K562 (cell line): ENCODE data around the gene IRF1. TPM values are rescaled to one million over a fixed set of nuclear protein-coding genes. Genes with fewer than 3 reads are reported as not detected.
A peak's percentile ranks its signal among the peaks of the same experiment; 100 is the strongest.

Experiments used
- FOXJ3 ChIP-seq: sonication (generic); formaldehyde crosslinking; IDR thresholded peaks from 2 replicates; pipeline ENCODE4 v1.4.0; 2020; ENCODE audit warnings: mild to moderate bottlenecking, missing genetic modification reagents
- KDM2B ChIP-seq: fragments of 250-450 bp; sonication (Bioruptor Pico); IDR thresholded peaks from 2 replicates; pipeline ENCODE4 v1.8.0; 2021; ENCODE audit warnings: mild to moderate bottlenecking, moderate library complexity
- MAX ChIP-seq: sonication (generic); formaldehyde crosslinking; IDR thresholded peaks from 2 replicates; pipeline ENCODE4 v1.9.0; 2022; ENCODE audit warnings: mild to moderate bottlenecking, missing genetic modification reagents
- NONO ChIP-seq, 2 experiments: fragments of 200-400 bp in 1 of 2; fragments of 450-650 bp in 1 of 2; formaldehyde crosslinking in 1 of 2; IDR thresholded peaks; 2 replicates each; pipeline ENCODE4 v1.6.1; 2017; ENCODE audit warnings: low read depth in 2 of 2, mild to moderate bottlenecking in 2 of 2, moderate library complexity in 2 of 2, low read length in 1 of 2
- NRF1 ChIP-seq, 2 experiments: fragments of 450-650 bp; IDR thresholded peaks in 1 of 2; conservative IDR thresholded peaks in 1 of 2; 2 replicates each; pipeline ENCODE4 v1.6.1; 2014; ENCODE audit warnings: mild to moderate bottlenecking in 2 of 2
- RAD21 ChIP-seq, 2 experiments: fragments of 250-450 bp in 1 of 2; fragments of 450-650 bp in 1 of 2; sonication (Bioruptor Pico) in 1 of 2; formaldehyde crosslinking in 1 of 2; IDR thresholded peaks in 1 of 2; conservative IDR thresholded peaks in 1 of 2; 2 replicates each; pipeline versions ENCODE4 v1.4.0 to v1.8.0; 2020 to 2022; ENCODE audit warnings: mild to moderate bottlenecking in 2 of 2, moderate library complexity in 1 of 2
- RB1 ChIP-seq: fragments of 450-650 bp; IDR thresholded peaks from 2 replicates; pipeline ENCODE4 v1.6.1; 2017; ENCODE audit warnings: low read depth, mild to moderate bottlenecking
- RNF2 ChIP-seq: sonication (generic); IDR thresholded peaks from 2 replicates; pipeline ENCODE4 v1.6.1; 2016
- SAFB ChIP-seq: fragments of 200-400 bp; formaldehyde crosslinking; IDR thresholded peaks from 2 replicates; pipeline ENCODE4 v1.6.1; 2017; ENCODE audit warnings: low read depth, low read length, borderline replicate concordance
- SRSF3 ChIP-seq: fragments of 200-400 bp; formaldehyde crosslinking; IDR thresholded peaks from 2 replicates; pipeline ENCODE4 v1.6.1; 2016; ENCODE audit warnings: mild to moderate bottlenecking, low read length, moderate library complexity; ENCODE audit not compliant: insufficient read depth
- XRCC5 ChIP-seq: fragments of 200-400 bp; formaldehyde crosslinking; IDR thresholded peaks from 2 replicates; pipeline ENCODE4 v1.6.1; 2017; ENCODE audit warnings: low read depth, mild to moderate bottlenecking, low read length
- ZEB2 ChIP-seq: fragments of 450-650 bp; IDR thresholded peaks from 2 replicates; pipeline ENCODE4 v1.6.1; 2016
- ZNF146 ChIP-seq: IDR thresholded peaks from one replicate; pipeline ENCODE4 v1.6.1; 2018; ENCODE audit warnings: missing compliant biosample characterization; ENCODE audit not compliant: unreplicated experiment
- ZNF511 ChIP-seq: sonication (generic); formaldehyde crosslinking; IDR thresholded peaks from 2 replicates; pipeline ENCODE4 v1.8.0; 2022; ENCODE audit warnings: mild to moderate bottlenecking, missing genetic modification reagents
- polyA plus RNA-seq, 8 experiments: library from polyadenylated mRNA; depleted of rRNA in 4 of 8; stranded (reverse) in 5 of 8; unstranded in 3 of 8; fragments of >200 nt; fragmentation: Nextera tagmentation in 2 of 8; fragmentation: Illumina TruSeq in 1 of 8; extraction: Ambion mirVana in 2 of 8; extraction: Trizol in 1 of 8; gene quantifications; 2 replicates each; pipeline versions ENCODE4 v1.2.1 to v1.2.3, GENCODE V29; 2011 to 2014; ENCODE audit warnings: inconsistent platforms in 1 of 8, missing spikeins in 1 of 8
- total RNA-seq, 7 experiments: library from RNA; depleted of rRNA in 6 of 7; stranded (reverse); fragments of >200 nt in 6 of 7; fragmentation: Illumina TruSeq in 2 of 7; extraction: Trizol in 2 of 7; gene quantifications; 2 replicates each; pipeline versions ENCODE4 v1.2.1 to v1.2.3, GENCODE V29; 2011 to 2021; ENCODE audit warnings: low replicate concordance in 1 of 7
- TF ChIP-seq, protein P1 (sequence below), 3 experiments: IDR thresholded peaks in 2 of 3; conservative IDR thresholded peaks in 1 of 3; 2 replicates each; pipeline ENCODE4 v1.5.1; 2011 to 2012; ENCODE audit warnings: low read length in 3 of 3, mild to moderate bottlenecking in 3 of 3, control low read depth in 2 of 3, improper control_type of control experiment in 1 of 3, inconsistent platforms in 1 of 3, low read depth in 1 of 3, mixed read lengths in 1 of 3, moderate library complexity in 1 of 3; ENCODE audit not compliant: insufficient read depth in 2 of 3
- TF ChIP-seq, protein P2 (sequence below): fragments of 200-800 bp; sonication (Bioruptor generic); IDR thresholded peaks from 2 replicates; pipeline ENCODE4 v1.6.1; 2016; ENCODE audit warnings: missing genetic modification characterization, missing compliant biosample characterization
- TF ChIP-seq, protein P3 (sequence below): IDR thresholded peaks from 2 replicates; pipeline ENCODE4 v1.6.1; 2014; ENCODE audit warnings: antibody characterized with exemption

The IRF1 gene
- total and polyA plus RNA-seq, 9 of the 15 experiments (the other 6 are each of a cell fraction or from before 2014, with no cell fraction given): 1.1 to 12.3 (median 5.9) TPM

GRCh38 chr5:132489871-132490483, 596 bp downstream of the IRF1 start (continued):
- peak; percentile 13 to 41; a peak in 2 of 4 replicates for TF ChIP-seq RAD21 (CRISPR knock-in tag; conservative IDR thresholded peaks at IDR 0.05 in 1 of 2, IDR thresholded peaks at IDR 0.05 in 1 of 2)
- no peak for TF ChIP-seq SRSF3
- no peak for TF ChIP-seq ZNF146 (CRISPR knock-in tag)
- peak; percentile 18; the same call in 1 of the 2 replicates for TF ChIP-seq ZNF511 (CRISPR knock-in tag)
- TF ChIP-seq, protein P1, sequence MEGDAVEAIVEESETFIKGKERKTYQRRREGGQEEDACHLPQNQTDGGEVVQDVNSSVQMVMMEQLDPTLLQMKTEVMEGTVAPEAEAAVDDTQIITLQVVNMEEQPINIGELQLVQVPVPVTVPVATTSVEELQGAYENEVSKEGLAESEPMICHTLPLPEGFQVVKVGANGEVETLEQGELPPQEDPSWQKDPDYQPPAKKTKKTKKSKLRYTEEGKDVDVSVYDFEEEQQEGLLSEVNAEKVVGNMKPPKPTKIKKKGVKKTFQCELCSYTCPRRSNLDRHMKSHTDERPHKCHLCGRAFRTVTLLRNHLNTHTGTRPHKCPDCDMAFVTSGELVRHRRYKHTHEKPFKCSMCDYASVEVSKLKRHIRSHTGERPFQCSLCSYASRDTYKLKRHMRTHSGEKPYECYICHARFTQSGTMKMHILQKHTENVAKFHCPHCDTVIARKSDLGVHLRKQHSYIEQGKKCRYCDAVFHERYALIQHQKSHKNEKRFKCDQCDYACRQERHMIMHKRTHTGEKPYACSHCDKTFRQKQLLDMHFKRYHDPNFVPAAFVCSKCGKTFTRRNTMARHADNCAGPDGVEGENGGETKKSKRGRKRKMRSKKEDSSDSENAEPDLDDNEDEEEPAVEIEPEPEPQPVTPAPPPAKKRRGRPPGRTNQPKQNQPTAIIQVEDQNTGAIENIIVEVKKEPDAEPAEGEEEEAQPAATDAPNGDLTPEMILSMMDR (IDR thresholded peaks at IDR 0.05 in 2 of 3, conservative IDR thresholded peaks at IDR 0.05 in 1 of 3; ENCODE audit: insufficient read depth in 2 of 3, low read depth in 1 of 3, low read length in 3 of 3): peak in 2 of 3 experiments; percentile 26 to 47
- TF ChIP-seq XRCC5: 0 out of 2 replicates have a peak, but pooled peaks have one; percentile 31
- TF ChIP-seq, protein P2, sequence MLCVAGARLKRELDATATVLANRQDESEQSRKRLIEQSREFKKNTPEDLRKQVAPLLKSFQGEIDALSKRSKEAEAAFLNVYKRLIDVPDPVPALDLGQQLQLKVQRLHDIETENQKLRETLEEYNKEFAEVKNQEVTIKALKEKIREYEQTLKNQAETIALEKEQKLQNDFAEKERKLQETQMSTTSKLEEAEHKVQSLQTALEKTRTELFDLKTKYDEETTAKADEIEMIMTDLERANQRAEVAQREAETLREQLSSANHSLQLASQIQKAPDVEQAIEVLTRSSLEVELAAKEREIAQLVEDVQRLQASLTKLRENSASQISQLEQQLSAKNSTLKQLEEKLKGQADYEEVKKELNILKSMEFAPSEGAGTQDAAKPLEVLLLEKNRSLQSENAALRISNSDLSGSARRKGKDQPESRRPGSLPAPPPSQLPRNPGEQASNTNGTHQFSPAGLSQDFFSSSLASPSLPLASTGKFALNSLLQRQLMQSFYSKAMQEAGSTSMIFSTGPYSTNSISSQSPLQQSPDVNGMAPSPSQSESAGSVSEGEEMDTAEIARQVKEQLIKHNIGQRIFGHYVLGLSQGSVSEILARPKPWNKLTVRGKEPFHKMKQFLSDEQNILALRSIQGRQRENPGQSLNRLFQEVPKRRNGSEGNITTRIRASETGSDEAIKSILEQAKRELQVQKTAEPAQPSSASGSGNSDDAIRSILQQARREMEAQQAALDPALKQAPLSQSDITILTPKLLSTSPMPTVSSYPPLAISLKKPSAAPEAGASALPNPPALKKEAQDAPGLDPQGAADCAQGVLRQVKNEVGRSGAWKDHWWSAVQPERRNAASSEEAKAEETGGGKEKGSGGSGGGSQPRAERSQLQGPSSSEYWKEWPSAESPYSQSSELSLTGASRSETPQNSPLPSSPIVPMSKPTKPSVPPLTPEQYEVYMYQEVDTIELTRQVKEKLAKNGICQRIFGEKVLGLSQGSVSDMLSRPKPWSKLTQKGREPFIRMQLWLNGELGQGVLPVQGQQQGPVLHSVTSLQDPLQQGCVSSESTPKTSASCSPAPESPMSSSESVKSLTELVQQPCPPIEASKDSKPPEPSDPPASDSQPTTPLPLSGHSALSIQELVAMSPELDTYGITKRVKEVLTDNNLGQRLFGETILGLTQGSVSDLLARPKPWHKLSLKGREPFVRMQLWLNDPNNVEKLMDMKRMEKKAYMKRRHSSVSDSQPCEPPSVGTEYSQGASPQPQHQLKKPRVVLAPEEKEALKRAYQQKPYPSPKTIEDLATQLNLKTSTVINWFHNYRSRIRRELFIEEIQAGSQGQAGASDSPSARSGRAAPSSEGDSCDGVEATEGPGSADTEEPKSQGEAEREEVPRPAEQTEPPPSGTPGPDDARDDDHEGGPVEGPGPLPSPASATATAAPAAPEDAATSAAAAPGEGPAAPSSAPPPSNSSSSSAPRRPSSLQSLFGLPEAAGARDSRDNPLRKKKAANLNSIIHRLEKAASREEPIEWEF (CRISPR knock-in tag): 0 out of 2 replicates have a peak, but pooled peaks have one; percentile 32
- TF ChIP-seq MAX (CRISPR knock-in tag): peak; percentile 33; the same call in 1 of the 2 replicates
- TF ChIP-seq ZEB2: 0 out of 2 replicates have a peak, but pooled peaks have one; percentile 15
- peak; percentile 96 for TF ChIP-seq SAFB
- TF ChIP-seq RNF2: 0 out of 2 replicates have a peak, but pooled peaks have one; percentile 8
- TF ChIP-seq KDM2B (CRISPR knock-in tag): peak; percentile 85; the same call in 1 of the 2 replicates
- TF ChIP-seq, protein P3, sequence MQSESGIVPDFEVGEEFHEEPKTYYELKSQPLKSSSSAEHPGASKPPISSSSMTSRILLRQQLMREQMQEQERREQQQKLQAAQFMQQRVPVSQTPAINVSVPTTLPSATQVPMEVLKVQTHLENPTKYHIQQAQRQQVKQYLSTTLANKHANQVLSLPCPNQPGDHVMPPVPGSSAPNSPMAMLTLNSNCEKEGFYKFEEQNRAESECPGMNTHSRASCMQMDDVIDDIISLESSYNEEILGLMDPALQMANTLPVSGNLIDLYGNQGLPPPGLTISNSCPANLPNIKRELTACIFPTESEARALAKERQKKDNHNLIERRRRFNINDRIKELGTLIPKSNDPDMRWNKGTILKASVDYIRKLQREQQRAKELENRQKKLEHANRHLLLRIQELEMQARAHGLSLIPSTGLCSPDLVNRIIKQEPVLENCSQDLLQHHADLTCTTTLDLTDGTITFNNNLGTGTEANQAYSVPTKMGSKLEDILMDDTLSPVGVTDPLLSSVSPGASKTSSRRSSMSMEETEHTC: no peak
- peak; percentile 72 to 75 for TF ChIP-seq NRF1 (conservative IDR thresholded peaks at IDR 0.05 in 1 of 2, IDR thresholded peaks at IDR 0.05 in 1 of 2)
- TF ChIP-seq RB1: peak; percentile 38; the same call in 1 of the 2 replicates
- TF ChIP-seq FOXJ3: no peak
- TF ChIP-seq NONO (IDR thresholded peaks at IDR 0.05; ENCODE audit: low read depth in 2 of 2, low read length in 1 of 2): peak in 1 of 2 experiments; percentile 69; a peak in 2 of 4 replicates
